Heart left ventricle (tissue), 16 donors: Measurements from ENCODE around the gene FA2H. TPM values are rescaled to one million over a fixed set of nuclear protein-coding genes. Genes with fewer than 3 reads are reported as not detected.

Source experiments
- ATAC-seq, 4 donors: fragments of 200-7000 bp; cut with Tn5 transposase; one replicate each; pipeline ENCODE4 v1.9.1; 2020 to 2022; ENCODE audit warnings: moderate library complexity in 4 of 4, mild to moderate bottlenecking in 3 of 4, moderate number of reproducible peaks in 1 of 4
- DNase-seq, 5 donors: peaks; one replicate each; pipeline ENCODE4 v3.0.0-alpha.2; 2020
- H3K27ac ChIP-seq, 12 donors: fragments of 200-600 bp; sonication (generic) in 4 of 12; one replicate each; pipeline versions ENCODE4 v1.5.0 to v1.8.0; 2016 to 2022; ENCODE audit warnings: mild to moderate bottlenecking in 2 of 12
- H3K27me3 ChIP-seq, 9 donors: fragments of 200-600 bp; sonication (generic) in 2 of 9; one replicate each; pipeline versions ENCODE4 v1.5.1 to v1.8.0; 2016 to 2022; ENCODE audit warnings: mild to moderate bottlenecking in 3 of 9
- H3K36me3 ChIP-seq, 9 donors: fragments of 200-600 bp; sonication (generic) in 2 of 9; one replicate each; pipeline versions ENCODE4 v1.5.0 to v1.8.0; 2018 to 2022; ENCODE audit warnings: mild to moderate bottlenecking in 2 of 9
- H3K4me1 ChIP-seq, 12 donors: fragments of 200-600 bp; sonication (generic) in 4 of 12; one replicate each; pipeline versions ENCODE4 v1.5.0 to v1.8.0; 2016 to 2022; ENCODE audit warnings: mild to moderate bottlenecking in 3 of 12
- H3K4me3 ChIP-seq, 12 donors: fragments of 200-600 bp; sonication (generic) in 4 of 12; one replicate each; pipeline versions ENCODE4 v1.5.0 to v1.8.0; 2017 to 2022; ENCODE audit warnings: mild to moderate bottlenecking in 9 of 12, moderate library complexity in 4 of 12
- H3K9me3 ChIP-seq, 12 donors: fragments of 200-600 bp; sonication (generic) in 4 of 12; one replicate each; pipeline versions ENCODE4 v1.5.0 to v1.8.0; 2016 to 2022; ENCODE audit warnings: mild to moderate bottlenecking in 1 of 12
- POLR2A ChIP-seq, 2 donors: fragments of 450-650 bp; IDR thresholded peaks; one replicate each; pipeline ENCODE4 v1.6.1; 2017; ENCODE audit warnings: antibody characterized with exemption in 2 of 2, mild to moderate bottlenecking in 2 of 2, moderate library complexity in 2 of 2
- whole genome bisulfite sequencing, 4 donors: extraction: QIAGEN DNeasy Blood & Tissue Kit in 2 of 4; methylation state at CpG; one replicate each; pipeline versions ENCODE4 v1.1.5 to v1.1.7; 2013 to 2018; 5-methylcytosine and 5-hydroxymethylcytosine counted together
- intact Hi-C, 10 donors: fragments of 100-400 bp; cut with DNase I; formaldehyde crosslinking; loops; one replicate each; pipeline versions ENCODE4 v1.11.1 to v1.14.2; 2022
- polyA plus RNA-seq, 2 donors: library from polyadenylated mRNA; stranded (reverse); fragments of 200-250 nt; gene quantifications; one replicate each; pipeline ENCODE4 v1.2.3, GENCODE V29; 2013
- total RNA-seq, 9 donors: library from RNA; depleted of rRNA in 2 of 9; stranded (reverse); fragments of >200 nt in 2 of 9; fragmentation: NEBNext Ultra II Directional in 3 of 9; extraction: Animal tissue kit (Norgen Biotek cat#: 25700) in 3 of 9; gene quantifications; one replicate each; pipeline versions ENCODE4 v1.1.0 to v1.2.4, GENCODE V29; 2016 to 2023
- TF ChIP-seq, protein P1 (sequence below), 12 donors: fragments of 200-600 bp; sonication (generic) in 4 of 12; IDR thresholded peaks; one replicate each; pipeline versions ENCODE4 v1.5.0 to v1.8.0; 2018 to 2022; ENCODE audit warnings: antibody characterized with exemption in 12 of 12, mild to moderate bottlenecking in 5 of 12
- donor health status: ischemic (EF 13 %, LVEDD 7.1; RV severe dilation, severe dysfunction).
- donor health status: healthy with polysubstance abuse.
- donor health status: DM: no; HTN: yes; CAD: no.
- donor health status: DM: no; HTN: no; CAD: no.
- donor health status: ischemic (EF 25% LVEDD 6.9; RV normal size, moderate dysfunction).
- donor health status: ischemic (EF 25% LVEDD 5.7; RV mildly dilated, moderate dysfunction).
- donor health status: healthy.
- donor health status: DM: yes; HTN: yes; CAD: no.
- donor health status: ischemic (EF 35%, LVEDD 5.7; RV mildly dilated, moderate dysfunction).
- donor health status: nonischemic (EF 11% LVEDD 7.7; RV severe dilation, severe dysfunction).
- donor health status: DM: yes; HTN: yes; CAD: no.
- donor health status: PGD.
- donor health status: ischemic (EF 29% LVEDD 5.4; RV normal size, mild dysfunction).
- donor health status: nonischemic (EF 23%, LVEDD 6.1; RV moderate dilation, normal function).

The FA2H gene
- total and polyA plus RNA-seq, 11 donors, result 0.04 to 1.9 (median 0.39) TPM; not detected in 7

DNA sequence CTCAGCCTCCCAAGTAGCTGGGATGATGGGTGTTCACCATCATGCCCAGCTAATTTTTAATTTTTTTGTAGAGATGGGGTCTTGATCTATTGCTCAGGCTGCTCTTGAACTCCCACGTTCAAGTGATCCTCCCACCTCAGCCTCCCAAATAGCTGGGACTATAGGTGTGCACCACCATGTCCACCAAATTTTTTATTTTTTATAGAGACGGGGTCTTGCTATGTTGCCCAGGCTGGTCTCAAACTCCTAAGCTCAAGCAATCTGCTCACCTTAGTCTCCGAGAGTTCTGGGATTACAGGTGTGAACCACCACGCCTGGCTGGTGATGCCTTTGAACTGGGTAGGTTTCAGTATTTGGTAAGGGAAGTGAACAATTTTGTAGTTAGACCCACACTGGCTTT, 30.1 kb downstream of the FA2H start:
- WGBS, 4 donors, result 87 to 96% (median 93%) methylated on average over 4 of the region's 4 CpGs
- ATAC-seq, result no peak

DNA sequence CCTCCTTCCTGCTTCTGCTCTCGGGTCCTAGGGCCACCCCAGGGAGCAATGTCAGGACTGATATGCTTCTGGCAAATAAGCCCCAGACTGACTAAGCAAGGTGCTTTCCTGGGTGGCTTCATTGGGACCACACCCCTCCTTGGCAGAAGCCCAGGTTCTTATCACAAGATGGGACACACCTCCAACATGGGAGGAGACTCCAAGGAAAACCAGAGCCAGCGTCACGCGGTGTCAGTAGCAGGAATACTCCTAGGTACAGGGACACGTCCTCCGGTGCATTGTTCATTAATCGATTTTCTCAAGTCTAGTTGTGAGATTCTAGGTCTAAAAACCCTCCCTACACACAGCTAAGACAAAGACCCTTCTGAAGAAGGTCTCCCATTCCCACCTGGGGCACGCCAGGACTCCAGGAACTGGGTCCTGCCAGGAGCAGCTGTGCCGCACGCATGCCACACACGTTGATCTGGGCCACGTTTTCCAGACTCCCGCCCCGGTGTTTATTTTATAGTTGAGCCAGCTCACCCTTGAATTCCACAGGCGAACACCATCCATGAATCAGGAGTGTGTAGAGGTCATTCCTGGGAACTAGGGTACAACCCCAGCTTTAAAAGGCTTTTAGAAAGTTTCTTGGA, 30.8 kb downstream of the FA2H start:
- no peak for TF ChIP-seq POLR2A (IDR thresholded peaks at IDR 0.05)
- TF ChIP-seq, protein P1, sequence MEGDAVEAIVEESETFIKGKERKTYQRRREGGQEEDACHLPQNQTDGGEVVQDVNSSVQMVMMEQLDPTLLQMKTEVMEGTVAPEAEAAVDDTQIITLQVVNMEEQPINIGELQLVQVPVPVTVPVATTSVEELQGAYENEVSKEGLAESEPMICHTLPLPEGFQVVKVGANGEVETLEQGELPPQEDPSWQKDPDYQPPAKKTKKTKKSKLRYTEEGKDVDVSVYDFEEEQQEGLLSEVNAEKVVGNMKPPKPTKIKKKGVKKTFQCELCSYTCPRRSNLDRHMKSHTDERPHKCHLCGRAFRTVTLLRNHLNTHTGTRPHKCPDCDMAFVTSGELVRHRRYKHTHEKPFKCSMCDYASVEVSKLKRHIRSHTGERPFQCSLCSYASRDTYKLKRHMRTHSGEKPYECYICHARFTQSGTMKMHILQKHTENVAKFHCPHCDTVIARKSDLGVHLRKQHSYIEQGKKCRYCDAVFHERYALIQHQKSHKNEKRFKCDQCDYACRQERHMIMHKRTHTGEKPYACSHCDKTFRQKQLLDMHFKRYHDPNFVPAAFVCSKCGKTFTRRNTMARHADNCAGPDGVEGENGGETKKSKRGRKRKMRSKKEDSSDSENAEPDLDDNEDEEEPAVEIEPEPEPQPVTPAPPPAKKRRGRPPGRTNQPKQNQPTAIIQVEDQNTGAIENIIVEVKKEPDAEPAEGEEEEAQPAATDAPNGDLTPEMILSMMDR (IDR thresholded peaks at IDR 0.05), result no peak
- H3K9me3 ChIP-seq, result no peaks in the 10 kb centered on the region
- no peak overlapping the region for H3K27ac ChIP-seq
- intact Hi-C loops, result no loop called here
- DNase-seq, result no peak
- no peaks in the 10 kb centered on the region for H3K4me1 ChIP-seq
- H3K36me3 ChIP-seq, result no peaks in the 10 kb centered on the region
- H3K4me3 ChIP-seq, result no peak overlapping the region
- peaks cover 0 to 16% (median 0%) of the 10 kb centered on the region in 9 donors for H3K27me3 ChIP-seq
- 51 to 69% (median 56%) methylated on average over 15 of the region's 15 CpGs for WGBS, 4 donors
- peak in 2 of 4 donors; percentile 25 to 33 for ATAC-seq

More for the DNA sequence above, 30.1 kb downstream of the FA2H start:
- H3K27ac ChIP-seq, result no peak overlapping the region
- no peaks in the 10 kb centered on the region for H3K9me3 ChIP-seq
- DNase-seq, result no peak
- intact Hi-C loops, result no loop called here
- no peaks in the 10 kb centered on the region for H3K36me3 ChIP-seq
- TF ChIP-seq POLR2A (IDR thresholded peaks at IDR 0.05), result no peak
- TF ChIP-seq, protein P1 (IDR thresholded peaks at IDR 0.05), result no peak
- peaks cover 0 to 17% (median 0%) of the 10 kb centered on the region in 9 donors for H3K27me3 ChIP-seq
- no peaks in the 10 kb centered on the region for H3K4me1 ChIP-seq
- no peak overlapping the region for H3K4me3 ChIP-seq

DNA sequence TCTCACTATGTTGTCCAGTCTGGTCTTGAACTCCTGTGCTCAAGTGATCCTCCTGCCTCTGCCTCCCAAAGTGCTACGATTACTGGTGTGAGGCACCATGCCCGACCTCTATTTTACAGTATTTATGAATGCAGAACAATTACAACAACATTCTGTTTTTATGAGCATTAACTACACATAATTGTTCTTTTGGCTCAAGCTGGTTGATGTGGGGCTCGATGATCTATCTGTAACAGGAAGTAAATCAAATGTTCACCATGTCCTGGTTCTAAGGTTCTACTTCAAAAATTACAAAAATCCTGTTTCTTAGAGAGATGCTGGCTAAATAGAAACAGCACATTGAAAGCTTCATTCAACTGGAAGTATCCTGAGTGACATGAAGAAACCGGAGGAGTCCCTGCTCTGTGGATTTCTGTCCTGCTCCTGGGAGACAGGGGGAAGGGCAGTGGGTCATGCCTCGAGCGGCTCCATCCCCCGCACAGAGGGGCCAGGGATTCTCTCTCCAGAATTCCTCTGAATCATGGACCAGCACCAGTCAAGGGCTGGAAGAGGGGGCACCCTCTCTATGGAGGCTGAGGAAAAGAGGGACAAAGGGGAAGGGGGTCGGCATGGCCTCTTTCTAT, 31.5 kb downstream of the FA2H start:
- Histone ChIP-seq H3K9me3 (no peaks in the 10 kb centered on the region), H3K27me3 (peaks cover 0 to 10% (median 0%) of the 10 kb centered on the region in 9 donors), H3K36me3 (no peaks in the 10 kb centered on the region), H3K27ac (no peak overlapping the region), H3K4me3 (no peak overlapping the region), H3K4me1 (no peaks in the 10 kb centered on the region)
- 44 to 60% (median 53%) methylated on average over 8 of the region's 8 CpGs for WGBS, 4 donors
- intact Hi-C loops, result no loop called here
- DNase-seq (no peak), ATAC-seq (no peak)
- TF ChIP-seq, protein P1 (IDR thresholded peaks at IDR 0.05), result no peak
- TF ChIP-seq POLR2A (IDR thresholded peaks at IDR 0.05), result no peak

DNA sequence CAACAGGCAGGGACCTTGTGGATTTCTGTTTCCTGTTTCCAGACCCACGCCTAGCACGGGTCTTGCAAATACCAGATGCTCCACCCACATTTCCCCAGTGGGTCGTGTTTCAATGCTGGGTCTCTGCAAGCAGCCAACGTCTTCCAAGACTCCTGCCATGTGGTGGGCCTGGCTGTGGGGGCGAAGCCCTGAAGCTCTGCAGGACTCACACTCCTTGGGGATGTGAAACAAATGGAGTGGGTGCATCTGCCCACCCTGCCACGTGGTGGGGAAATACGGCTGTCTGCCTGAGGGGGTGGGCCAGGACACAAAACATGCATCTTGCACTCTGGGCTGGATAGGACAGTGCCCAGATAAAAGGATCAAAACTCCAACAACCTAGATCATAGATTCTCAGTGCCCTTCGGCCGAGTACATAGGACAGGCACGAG, 32.6 kb downstream of the FA2H start:
- Histone ChIP-seq H3K4me1 (no peaks in the 10 kb centered on the region), H3K27ac (no peak overlapping the region), H3K9me3 (no peaks in the 10 kb centered on the region), H3K4me3 (no peak overlapping the region), H3K27me3 (peaks cover 0 to 10% (median 3%) of the 10 kb centered on the region in 9 donors), H3K36me3 (no peaks in the 10 kb centered on the region)
- intact Hi-C loops, result no loop called here
- TF ChIP-seq, protein P1 (IDR thresholded peaks at IDR 0.05), result no peak
- TF ChIP-seq POLR2A (IDR thresholded peaks at IDR 0.05), result no peak
- WGBS, 4 donors, result 36 to 51% (median 50%) methylated on average over 9 to 10 of the region's 10 CpGs
- no peak for ATAC-seq
- no peak for DNase-seq
